Measurements from ENCODE around the gene DDIT4.

DNA sequence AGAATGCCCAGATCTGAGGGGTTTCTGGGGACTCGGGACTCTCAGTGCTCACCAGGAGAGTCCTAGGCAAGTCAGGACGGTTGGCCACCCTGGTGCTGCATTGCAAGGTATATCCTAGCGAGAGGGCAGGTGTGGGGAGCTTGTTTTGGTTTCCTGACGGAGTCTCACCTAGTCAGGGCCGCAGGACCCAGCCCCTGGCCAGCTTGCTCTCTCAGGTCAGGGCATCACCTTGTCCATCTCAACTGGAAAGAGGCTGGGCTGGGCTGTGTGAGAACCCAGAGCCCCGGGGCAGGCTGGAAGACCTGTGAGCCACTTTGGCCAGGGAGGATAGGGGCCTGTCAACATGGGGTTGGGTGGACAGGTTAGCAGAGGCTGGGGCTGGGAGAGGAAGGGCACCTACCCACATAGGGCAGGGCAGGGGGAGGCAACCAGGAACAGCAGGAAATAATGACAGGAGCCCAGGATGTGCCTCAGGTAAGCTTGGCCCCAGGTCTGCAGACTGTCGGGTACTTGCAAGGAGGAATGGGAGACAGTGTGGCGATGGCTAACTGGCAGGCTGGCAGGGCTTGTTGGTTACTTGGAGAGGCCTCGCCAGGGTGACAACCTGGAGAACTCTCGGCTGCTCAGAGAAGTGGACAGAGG lies 49.5 kb downstream of the DDIT4 start:
- no peak for TF ChIP-seq CTCF (IDR thresholded peaks at IDR 0.05; ENCODE audit: insufficient read depth, low read length)
- no peak for TF ChIP-seq POLR2AphosphoS5 (IDR thresholded peaks at IDR 0.05; ENCODE audit: low read depth)
- TF ChIP-seq SPI1 (IDR thresholded peaks at IDR 0.05; ENCODE audit: borderline replicate concordance, low read depth), result no peak
- TF ChIP-seq REST (IDR thresholded peaks at IDR 0.05; ENCODE audit: insufficient replicate concordance, low read depth), result no peak
- TF ChIP-seq GABPA (IDR thresholded peaks at IDR 0.05; ENCODE audit: low read depth), result no peak

Measured in HL-60 (cell line).